GM23338 (cell line): Measurements from ENCODE around the gene NKAPD1. TPM values are rescaled to one million over a fixed set of nuclear protein-coding genes. Genes with fewer than 3 reads are reported as not detected.
A peak's percentile ranks its signal among the peaks of the same experiment; 100 is the strongest.

Experiments used
- ATAC-seq: fragments of 200-7000 bp; cut with Tn5 transposase; 3 replicates; pipeline ENCODE4 v1.9.1; 2020
- DNase-seq: peaks from one replicate; pipeline ENCODE4 v3.0.0-alpha.2; 2015; ENCODE audit warnings: low spot score
- H2AFZ ChIP-seq: fragments of 200-600 bp; sonication (generic); 2 replicates; pipeline ENCODE4 v1.8.0; 2016; ENCODE audit warnings: antibody characterized with exemption, mild to moderate bottlenecking, moderate library complexity
- H3F3A ChIP-seq: fragments of 200-600 bp; sonication (generic); replicated peaks from 2 replicates; pipeline ENCODE4 v1.8.0; 2017; ENCODE audit warnings: antibody characterized with exemption, mixed run types, low read depth
- H3K27ac ChIP-seq: fragments of 200-600 bp; sonication (generic); 2 replicates; pipeline ENCODE4 v1.6.1; 2016; ENCODE audit warnings: low read depth
- H3K27me3 ChIP-seq: fragments of 200-600 bp; sonication (generic); 2 replicates; pipeline ENCODE4 v1.8.0; 2016; ENCODE audit warnings: mild to moderate bottlenecking, mixed run types, moderate library complexity; ENCODE audit not compliant: insufficient read depth
- H3K36me3 ChIP-seq: fragments of 200-600 bp; sonication (generic); 2 replicates; pipeline ENCODE4 v1.8.0; 2016; ENCODE audit warnings: mild to moderate bottlenecking; ENCODE audit not compliant: insufficient read depth
- H3K4me1 ChIP-seq: fragments of 200-600 bp; sonication (generic); 2 replicates; pipeline ENCODE4 v1.8.0; 2016; ENCODE audit warnings: mild to moderate bottlenecking, moderate library complexity; ENCODE audit not compliant: insufficient read depth
- H3K4me2 ChIP-seq: fragments of 200-600 bp; sonication (generic); 2 replicates; pipeline ENCODE4 v1.7.1; 2017; ENCODE audit warnings: mixed run types
- H3K4me3 ChIP-seq: fragments of 200-600 bp; sonication (generic); 2 replicates; pipeline ENCODE4 v1.6.1; 2016; ENCODE audit warnings: mixed run types
- H3K79me2 ChIP-seq: fragments of 200-600 bp; sonication (generic); replicated peaks from 2 replicates; pipeline ENCODE4 v1.8.0; 2017; ENCODE audit warnings: mild to moderate bottlenecking; ENCODE audit not compliant: insufficient read depth
- H3K9me2 ChIP-seq: fragments of 200-600 bp; sonication (generic); 2 replicates; pipeline ENCODE4 v1.8.0; 2017; ENCODE audit not compliant: insufficient read depth
- H4K20me1 ChIP-seq: fragments of 200-600 bp; sonication (generic); replicated peaks from 2 replicates; pipeline ENCODE4 v1.8.0; 2017; ENCODE audit warnings: mild to moderate bottlenecking; ENCODE audit not compliant: insufficient read depth
- H3K27ac Mint-ChIP-seq: 2 replicates; pipeline ENCODE4 v1.8.0; 2020; ENCODE audit warnings: inconsistent platforms, mild to moderate bottlenecking, moderate library complexity, mixed read lengths
- H3K27me3 Mint-ChIP-seq: 3 replicates; pipeline ENCODE4 v1.8.0; 2022; ENCODE audit warnings: low read depth, mild to moderate bottlenecking, moderate library complexity, mixed read lengths, inconsistent platforms; ENCODE audit not compliant: insufficient read depth, poor library complexity
- H3K36me3 Mint-ChIP-seq: 3 replicates; pipeline ENCODE4 v1.8.0; 2021; ENCODE audit warnings: low read depth, mild to moderate bottlenecking, inconsistent platforms, moderate library complexity, mixed read lengths
- H3K4me1 Mint-ChIP-seq: 3 replicates; pipeline ENCODE4 v1.8.0; 2020; ENCODE audit warnings: mild to moderate bottlenecking, inconsistent platforms, mixed read lengths
- H3K4me3 Mint-ChIP-seq: 3 replicates; pipeline ENCODE4 v1.8.0; 2021; ENCODE audit warnings: moderate library complexity, mild to moderate bottlenecking, inconsistent platforms, mixed read lengths
- H3K9me3 Mint-ChIP-seq: 3 replicates; pipeline ENCODE4 v1.8.0; 2020; ENCODE audit warnings: moderate library complexity, mild to moderate bottlenecking, inconsistent platforms, mixed read lengths
- CREB1 ChIP-seq: fragments of 250-450 bp; sonication (Bioruptor Pico); IDR thresholded peaks from 2 replicates; pipeline ENCODE4 v1.5.0; 2020; ENCODE audit warnings: low read depth, mild to moderate bottlenecking, moderate library complexity
- CTCF ChIP-seq, 2 experiments: fragments of 200-600 bp in 1 of 2; sonication (generic) in 1 of 2; conservative IDR thresholded peaks; 2 replicates each; pipeline versions ENCODE4 v1.5.1 to v1.6.1; 2016 to 2017; ENCODE audit warnings: antibody characterized with exemption in 2 of 2, low read depth in 2 of 2, mild to moderate bottlenecking in 2 of 2, moderate library complexity in 1 of 2
- ETS1 ChIP-seq: IDR thresholded peaks from 2 replicates; pipeline ENCODE4 v1.6.1; 2016; ENCODE audit warnings: antibody characterized with exemption
- EZH2 ChIP-seq: fragments of 200-600 bp; sonication (generic); IDR thresholded peaks from one replicate; pipeline ENCODE4 v1.8.0; 2017; ENCODE audit warnings: antibody characterized with exemption, mild to moderate bottlenecking, low read depth; ENCODE audit not compliant: unreplicated experiment
- EZH2phosphoT487 ChIP-seq: fragments of 200-600 bp; sonication (generic); IDR thresholded peaks from one replicate; pipeline ENCODE4 v1.8.1; 2018; ENCODE audit warnings: antibody characterized with exemption; ENCODE audit not compliant: unreplicated experiment
- JUNB ChIP-seq: IDR thresholded peaks from one replicate; pipeline ENCODE4 v1.6.1; 2016; ENCODE audit warnings: antibody characterized with exemption; ENCODE audit not compliant: unreplicated experiment
- NANOG ChIP-seq: IDR thresholded peaks from 2 replicates; pipeline ENCODE4 v1.6.1; 2016; ENCODE audit warnings: antibody characterized with exemption, borderline replicate concordance
- POLR2AphosphoS5 ChIP-seq: IDR thresholded peaks from 2 replicates; pipeline ENCODE4 v1.6.1; 2016; ENCODE audit warnings: antibody characterized with exemption, low read depth
- REST ChIP-seq: IDR thresholded peaks from one replicate; pipeline ENCODE4 v1.6.1; 2018; ENCODE audit warnings: antibody characterized with exemption; ENCODE audit not compliant: unreplicated experiment
- STAT1 ChIP-seq: IDR thresholded peaks from one replicate; pipeline ENCODE4 v1.6.1; 2016; ENCODE audit warnings: antibody characterized with exemption; ENCODE audit not compliant: unreplicated experiment
- ZNF114 ChIP-seq: fragments of 250-450 bp; sonication (Bioruptor Pico); IDR thresholded peaks from 2 replicates; pipeline ENCODE4 v1.5.0; 2020; ENCODE audit warnings: mild to moderate bottlenecking, moderate library complexity
- ZNF331 ChIP-seq: fragments of 250-450 bp; sonication (Bioruptor Pico); IDR thresholded peaks from 2 replicates; pipeline ENCODE4 v1.5.0; 2020; ENCODE audit warnings: low read depth, mild to moderate bottlenecking, moderate library complexity
- polyA plus RNA-seq: library from polyadenylated mRNA; unstranded; fragments of >200 nt; fragmentation: Nextera tagmentation; extraction: Ambion mirVana; gene quantifications from 2 replicates; pipeline ENCODE4 v1.2.1, GENCODE V29; 2016
- total RNA-seq: library from RNA; depleted of rRNA; stranded (reverse); fragments of >200 nt; shearing (Covaris generic); gene quantifications from 2 replicates; pipeline ENCODE4 v1.2.3, GENCODE V29; 2014

Gene NKAPD1
- total and polyA plus RNA-seq, 2 experiments from 2014 or later, result 14.6 to 40.6 TPM

- Mint-ChIP-seq H3K36me3 (peaks cover 75% of the 10 kb centered on the region), H3K4me1 (no peaks in the 10 kb centered on the region), H3K9me3 (no peaks in the 10 kb centered on the region), H3K27ac (no peak overlapping the region), H3K4me3 (no peak overlapping the region), H3K27me3 (no peaks in the 10 kb centered on the region)
- Histone ChIP-seq H3K27ac (0 out of 2 replicates have a peak overlapping the region, but pooled peaks have one; percentile 50), H3K4me3 (no peak overlapping the region), H3K4me2 (no peak overlapping the region), H2AFZ (no peak overlapping the region), H3K27me3 (no peaks in the 10 kb centered on the region), H3K9me2 (no peaks in the 10 kb centered on the region), H3K4me1 (no peaks in the 10 kb centered on the region), H4K20me1 (peaks cover 24% of the 10 kb centered on the region), H3F3A (no peaks in the 10 kb centered on the region), H3K79me2 (peaks cover 21% of the 10 kb centered on the region), H3K36me3 (peaks cover 66% of the 10 kb centered on the region)
- ATAC-seq (no peak), DNase-seq (no peak)
- no peak for TF ChIP-seq NANOG
- TF ChIP-seq EZH2, result no peak
- TF ChIP-seq CREB1 (CRISPR knock-in tag), result no peak
- TF ChIP-seq JUNB, result no peak
- TF ChIP-seq ETS1, result no peak
Measured at GRCh38 chr11:112042161-112042960, 31.7 kb upstream of the NKAPD1 start.

GRCh38 chr11:112042961-112043304 is 31.2 kb upstream of the NKAPD1 start:
- ATAC-seq (no peak), DNase-seq (no peak)
- Mint-ChIP-seq H3K36me3 (peaks cover 75% of the 10 kb centered on the region), H3K4me3 (no peak overlapping the region), H3K9me3 (no peaks in the 10 kb centered on the region), H3K27me3 (no peaks in the 10 kb centered on the region), H3K27ac (no peak overlapping the region), H3K4me1 (no peaks in the 10 kb centered on the region)
- Histone ChIP-seq H2AFZ (no peak overlapping the region), H3K79me2 (peaks cover 27% of the 10 kb centered on the region), H3K4me2 (no peak overlapping the region), H3K4me3 (no peak overlapping the region), H3K36me3 (peaks cover 63% of the 10 kb centered on the region), H4K20me1 (peaks cover 24% of the 10 kb centered on the region), H3K4me1 (no peaks in the 10 kb centered on the region), H3K27ac (no peak overlapping the region), H3K9me2 (no peaks in the 10 kb centered on the region), H3K27me3 (no peaks in the 10 kb centered on the region), H3F3A (no peaks in the 10 kb centered on the region)
- TF ChIP-seq CTCF (conservative IDR thresholded peaks at IDR 0.05; ENCODE audit: low read depth in 2 of 2) (no peak), REST (no peak), EZH2phosphoT487 (no peak), ZNF331 (CRISPR knock-in tag) (no peak), ZNF114 (CRISPR knock-in tag) (no peak), NANOG (no peak), CREB1 (CRISPR knock-in tag) (no peak), JUNB (no peak), EZH2 (no peak), POLR2AphosphoS5 (no peak), STAT1 (no peak)
